ENCODE results near the gene SLC29A1. TPM values are rescaled to one million over a fixed set of nuclear protein-coding genes. Genes with fewer than 3 reads are reported as not detected.

SLC29A1 gene
- total and polyA plus RNA-seq, 9 of the 15 experiments (the other 6 are each of a cell fraction or from before 2014, with no cell fraction given) = 18.9 to 170 (median 57.7) TPM

- TF ChIP-seq POLR2AphosphoS2 (IDR thresholded peaks at IDR 0.05; ENCODE audit: low read length) (no peak), ZNF232 (CRISPR knock-in tag; IDR thresholded peaks at IDR 0.05) (0 out of 2 replicates have a peak, but pooled peaks have one; percentile 8)
- peaks cover 75% of the 10 kb centered on the region for H3K36me3 ChIP-seq (ENCODE audit: control insufficient read depth, insufficient read depth, low read length)
- WGBS (ENCODE audit: insufficient coverage, low coverage, missing lambda C conversion rate) = 69% methylated on average over 9 of the region's 9 CpGs
- no peak for ATAC-seq
- in situ Hi-C loops (cut with MboI) = no loop called here
- no peak overlapping the region for H3K4me3 ChIP-seq
- H3K79me2 ChIP-seq (ENCODE audit: control insufficient read depth, insufficient read depth, low read length) = peaks cover 24% of the 10 kb centered on the region
- FAIRE-seq = no peak
- no peak overlapping the region; the same call in 1 of the 2 replicates for H3K4me2 ChIP-seq (ENCODE audit: insufficient read depth, low read length)
- H3K4me1 ChIP-seq (replicated peaks in 1 of 2; ENCODE audit: control insufficient read depth in 2 of 2, insufficient read depth in 2 of 2, low read length in 2 of 2) = peaks cover 36 to 53% of the 10 kb centered on the region in 2 experiments; a peak in 4 of 5 replicates
- H3K27me3 ChIP-seq (ENCODE audit: control insufficient read depth in 2 of 2, insufficient read depth in 2 of 2, low read length in 2 of 2) = no peaks in the 10 kb centered on the region
- H3K9ac ChIP-seq (ENCODE audit: insufficient read depth in 1 of 2, low read depth in 2 of 2, low read length in 2 of 2) = peak overlapping the region; percentile 85 to 93; a peak in 3 of 4 replicates
- BruUV-seq (replicated peaks) = no TSS peak
- H2AFZ ChIP-seq (ENCODE audit: low read depth, low read length) = peak overlapping the region; percentile 94
- H3K27ac ChIP-seq (ENCODE audit: extremely low read depth, low read depth, low read length) = peak overlapping the region; percentile 93
- ChIA-PET POLR2A (interaction anchor here (1.0 kb wide), 1 partner anchor 11 kb away, joined by 9 read pairs; no protein-coding TSS in a partner anchor), CTCF (ENCODE audit: low intra/inter-chr PET ratio) (interaction anchor here (0.7 to 1.5 kb wide), 2 partner anchors 85 to 86 kb away, joined by 3 to 7 read pairs; no protein-coding TSS in a partner anchor)
- DNase-seq (ENCODE audit: extremely low read depth in 1 of 4, low spot score in 3 of 4) = no peak
- no peaks in the 10 kb centered on the region for H3K9me3 ChIP-seq (replicated peaks; ENCODE audit: control insufficient read depth, insufficient read depth, low read depth, low read length)
- peaks cover 32% of the 10 kb centered on the region for H4K20me1 ChIP-seq (replicated peaks; ENCODE audit: control insufficient read depth, insufficient read depth, low read length)
- intact Hi-C loops (cut with micrococcal nuclease) = no loop called here
- H3K9me1 ChIP-seq (ENCODE audit: control insufficient read depth, insufficient read depth, low read length) = peaks cover 15% of the 10 kb centered on the region
Observed at GRCh38 chr6:44258325-44258863, 35.0 kb downstream of the SLC29A1 start.

- in situ Hi-C loops (cut with MboI) (no loop called here), intact Hi-C loops (cut with micrococcal nuclease) (no loop called here)
- POLR2A ChIA-PET = interaction anchor here (1.0 kb wide), 1 partner anchor 11 kb away, joined by 9 read pairs; no protein-coding TSS in a partner anchor
- DNase-seq (ENCODE audit: extremely low read depth in 1 of 4, low spot score in 3 of 4) (no peak), ATAC-seq (no peak), FAIRE-seq (no peak)
- no peak overlapping the region for H3K4me3 ChIP-seq
- H3K79me2 ChIP-seq (ENCODE audit: control insufficient read depth, insufficient read depth, low read length) = peaks cover 28% of the 10 kb centered on the region
- peaks cover 39 to 58% of the 10 kb centered on the region in 2 experiments; a peak in 4 of 5 replicates for H3K4me1 ChIP-seq (replicated peaks in 1 of 2; ENCODE audit: control insufficient read depth in 2 of 2, insufficient read depth in 2 of 2, low read length in 2 of 2)
- peaks cover 14% of the 10 kb centered on the region for H3K9me1 ChIP-seq (ENCODE audit: control insufficient read depth, insufficient read depth, low read length)
- H3K9me3 ChIP-seq (replicated peaks; ENCODE audit: control insufficient read depth, insufficient read depth, low read depth, low read length) = no peaks in the 10 kb centered on the region
- 77% methylated on average over 3 of the region's 3 CpGs for WGBS (ENCODE audit: insufficient coverage, low coverage, missing lambda C conversion rate)
- H4K20me1 ChIP-seq (replicated peaks; ENCODE audit: control insufficient read depth, insufficient read depth, low read length) = peaks cover 27% of the 10 kb centered on the region
- peaks cover 70% of the 10 kb centered on the region for H3K36me3 ChIP-seq (ENCODE audit: control insufficient read depth, insufficient read depth, low read length)
- peak overlapping the region; percentile 93; the same call in 1 of the 3 replicates for H3K27ac ChIP-seq (ENCODE audit: extremely low read depth, low read depth, low read length)
- H3K9ac ChIP-seq (ENCODE audit: insufficient read depth in 1 of 2, low read depth in 2 of 2, low read length in 2 of 2) = no peak overlapping the region
- H3K4me2 ChIP-seq (ENCODE audit: insufficient read depth, low read length) = no peak overlapping the region
- CTCF ChIA-PET (ENCODE audit: low intra/inter-chr PET ratio) = interaction anchor here (0.6 kb wide), 1 partner anchor 83 kb away, joined by 3 read pairs; no protein-coding TSS in a partner anchor
- no peak overlapping the region for H2AFZ ChIP-seq (ENCODE audit: low read depth, low read length)
- BruUV-seq (replicated peaks) = no TSS peak
- H3K27me3 ChIP-seq (ENCODE audit: control insufficient read depth in 2 of 2, insufficient read depth in 2 of 2, low read length in 2 of 2) = no peaks in the 10 kb centered on the region
- TF ChIP-seq, protein P1, sequence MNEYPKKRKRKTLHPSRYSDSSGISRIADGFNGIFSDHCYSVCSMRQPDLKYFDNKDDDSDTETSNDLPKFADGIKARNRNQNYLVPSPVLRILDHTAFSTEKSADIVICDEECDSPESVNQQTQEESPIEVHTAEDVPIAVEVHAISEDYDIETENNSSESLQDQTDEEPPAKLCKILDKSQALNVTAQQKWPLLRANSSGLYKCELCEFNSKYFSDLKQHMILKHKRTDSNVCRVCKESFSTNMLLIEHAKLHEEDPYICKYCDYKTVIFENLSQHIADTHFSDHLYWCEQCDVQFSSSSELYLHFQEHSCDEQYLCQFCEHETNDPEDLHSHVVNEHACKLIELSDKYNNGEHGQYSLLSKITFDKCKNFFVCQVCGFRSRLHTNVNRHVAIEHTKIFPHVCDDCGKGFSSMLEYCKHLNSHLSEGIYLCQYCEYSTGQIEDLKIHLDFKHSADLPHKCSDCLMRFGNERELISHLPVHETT (CRISPR knock-in tag; conservative IDR thresholded peaks at IDR 0.05 in 1 of 2, IDR thresholded peaks at IDR 0.05 in 1 of 2) = no peak
- TF ChIP-seq PTRF (tag; IDR thresholded peaks at IDR 0.05) (no peak), ZNF41 (CRISPR knock-in tag; conservative IDR thresholded peaks at IDR 0.05) (no peak), ARHGAP35 (IDR thresholded peaks at IDR 0.05; ENCODE audit: partially characterized antibody) (no peak), POLR2G (IDR thresholded peaks at IDR 0.05; ENCODE audit: low read depth, low read length) (no peak), ZSCAN32 (CRISPR knock-in tag; IDR thresholded peaks at IDR 0.05) (no peak)
- TF ChIP-seq, protein P2, sequence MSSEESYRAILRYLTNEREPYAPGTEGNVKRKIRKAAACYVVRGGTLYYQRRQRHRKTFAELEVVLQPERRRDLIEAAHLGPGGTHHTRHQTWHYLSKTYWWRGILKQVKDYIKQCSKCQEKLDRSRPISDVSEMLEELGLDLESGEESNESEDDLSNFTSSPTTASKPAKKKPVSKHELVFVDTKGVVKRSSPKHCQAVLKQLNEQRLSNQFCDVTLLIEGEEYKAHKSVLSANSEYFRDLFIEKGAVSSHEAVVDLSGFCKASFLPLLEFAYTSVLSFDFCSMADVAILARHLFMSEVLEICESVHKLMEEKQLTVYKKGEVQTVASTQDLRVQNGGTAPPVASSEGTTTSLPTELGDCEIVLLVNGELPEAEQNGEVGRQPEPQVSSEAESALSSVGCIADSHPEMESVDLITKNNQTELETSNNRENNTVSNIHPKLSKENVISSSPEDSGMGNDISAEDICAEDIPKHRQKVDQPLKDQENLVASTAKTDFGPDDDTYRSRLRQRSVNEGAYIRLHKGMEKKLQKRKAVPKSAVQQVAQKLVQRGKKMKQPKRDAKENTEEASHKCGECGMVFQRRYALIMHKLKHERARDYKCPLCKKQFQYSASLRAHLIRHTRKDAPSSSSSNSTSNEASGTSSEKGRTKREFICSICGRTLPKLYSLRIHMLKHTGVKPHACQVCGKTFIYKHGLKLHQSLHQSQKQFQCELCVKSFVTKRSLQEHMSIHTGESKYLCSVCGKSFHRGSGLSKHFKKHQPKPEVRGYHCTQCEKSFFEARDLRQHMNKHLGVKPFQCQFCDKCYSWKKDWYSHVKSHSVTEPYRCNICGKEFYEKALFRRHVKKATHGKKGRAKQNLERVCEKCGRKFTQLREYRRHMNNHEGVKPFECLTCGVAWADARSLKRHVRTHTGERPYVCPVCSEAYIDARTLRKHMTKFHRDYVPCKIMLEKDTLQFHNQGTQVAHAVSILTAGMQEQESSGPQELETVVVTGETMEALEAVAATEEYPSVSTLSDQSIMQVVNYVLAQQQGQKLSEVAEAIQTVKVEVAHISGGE (CRISPR knock-in tag; IDR thresholded peaks at IDR 0.05) = no peak
Observed at GRCh38 chr6:44258921-44259320, 35.5 kb downstream of the SLC29A1 start.
